Natural killer cell (primary cell): ENCODE measurements around the gene ACBD4. TPM values are rescaled to one million over a fixed set of nuclear protein-coding genes. Genes with fewer than 3 reads are reported as not detected.

Source experiments
- ATAC-seq, 3 donors: fragments of 150-1000 bp in 2 of 3; fragments of 200-7000 bp in 1 of 3; cut with Tn5 transposase; 1 replicate in 1 of 3; 2 replicates in 2 of 3; pipeline ENCODE4 v1.10.0; 2021; ENCODE audit warnings: mild to moderate bottlenecking in 2 of 3, moderate library complexity in 2 of 3
- DNase-seq, 2 donors: peaks; one replicate each; pipeline versions ENCODE4 v3.0.0 to v3.0.0-alpha.2; 2013 to 2021; ENCODE audit warnings: mixed read lengths in 1 of 2
- H3K27ac ChIP-seq: one replicate; pipeline ENCODE4 v1.5.1; 2013; ENCODE audit warnings: mild to moderate bottlenecking, low read length
- H3K27me3 ChIP-seq: one replicate; pipeline ENCODE4 v1.6.1; 2013; ENCODE audit warnings: low read length; ENCODE audit not compliant: control insufficient read depth, insufficient read depth
- H3K36me3 ChIP-seq: one replicate; pipeline ENCODE4 v1.6.1; 2013; ENCODE audit warnings: low read length; ENCODE audit not compliant: control insufficient read depth, insufficient read depth
- H3K4me1 ChIP-seq: one replicate; pipeline ENCODE4 v1.6.1; 2013; ENCODE audit warnings: low read length; ENCODE audit not compliant: control insufficient read depth, insufficient read depth
- H3K4me3 ChIP-seq: one replicate; pipeline ENCODE4 v1.5.1; 2013; ENCODE audit warnings: low read length
- H3K9me3 ChIP-seq: one replicate; pipeline ENCODE4 v1.6.1; 2013; ENCODE audit warnings: low read length; ENCODE audit not compliant: control insufficient read depth, insufficient read depth
- H3K27ac Mint-ChIP-seq, 2 donors: one replicate each; pipeline ENCODE4 v1.8.0; 2022; ENCODE audit warnings: mild to moderate bottlenecking in 2 of 2, mixed read lengths in 2 of 2, moderate library complexity in 1 of 2
- H3K27me3 Mint-ChIP-seq, 2 donors: one replicate each; pipeline ENCODE4 v1.8.0; 2022; ENCODE audit warnings: low read depth in 2 of 2, mixed read lengths in 2 of 2
- H3K36me3 Mint-ChIP-seq: one replicate; pipeline ENCODE4 v1.8.0; 2022; ENCODE audit warnings: mixed read lengths
- H3K4me1 Mint-ChIP-seq, 2 donors: one replicate each; pipeline ENCODE4 v1.8.0; 2022; ENCODE audit warnings: mixed read lengths in 2 of 2
- H3K4me3 Mint-ChIP-seq: one replicate; pipeline ENCODE4 v1.8.0; 2022; ENCODE audit warnings: mild to moderate bottlenecking, moderate library complexity, mixed read lengths
- H3K9me3 Mint-ChIP-seq, 2 donors: one replicate each; pipeline ENCODE4 v1.8.0; 2022; ENCODE audit warnings: mixed read lengths in 2 of 2
- WGBS: methylation state at CpG from one replicate; pipeline ENCODE4 v1.1.7; 2013; ENCODE audit warnings: missing lambda C conversion rate; ENCODE audit not compliant: insufficient coverage; 5-methylcytosine and 5-hydroxymethylcytosine counted together
- intact Hi-C: fragments of 100-400 bp; cut with micrococcal nuclease; formaldehyde crosslinking; loops from one replicate; pipeline ENCODE4 v1.14.2; 2022
- total RNA-seq, 4 donors: library from RNA; stranded (reverse); fragments of 120-200 nt in 1 of 4; gene quantifications; one replicate each; pipeline versions ENCODE4 v1.2.3 to v1.2.4, GENCODE V29; 2013 to 2022
- TF ChIP-seq, protein P1 (sequence below): fragments of 200-600 bp; IDR thresholded peaks from one replicate; pipeline ENCODE4 v1.8.0; 2022; ENCODE audit warnings: antibody characterized with exemption

ACBD4 gene
- total RNA-seq, 3 donors from 2014 or later (not counting 1 experiment from before 2014, with no cell fraction given): 12.0 to 15.9 (median 14.2) TPM

- Histone ChIP-seq H3K27ac (no peak overlapping the region), H3K4me3 (no peak overlapping the region), H3K9me3 (no peaks in the 10 kb centered on the region), H3K4me1 (peaks cover 28% of the 10 kb centered on the region), H3K36me3 (no peaks in the 10 kb centered on the region), H3K27me3 (no peaks in the 10 kb centered on the region)
- intact Hi-C loops: no loop called here
- ATAC-seq (no peak), DNase-seq (no peak)
- no peaks in the 10 kb centered on the region for H3K36me3 Mint-ChIP-seq
- H3K4me3 Mint-ChIP-seq: no peak overlapping the region
- H3K9me3 Mint-ChIP-seq: no peaks in the 10 kb centered on the region
- H3K4me1 Mint-ChIP-seq: peaks cover 18 to 25% of the 10 kb centered on the region in 2 donors
- 94% methylated on average over 11 of the region's 11 CpGs for WGBS
- no peaks in the 10 kb centered on the region for H3K27me3 Mint-ChIP-seq
- TF ChIP-seq, protein P1, sequence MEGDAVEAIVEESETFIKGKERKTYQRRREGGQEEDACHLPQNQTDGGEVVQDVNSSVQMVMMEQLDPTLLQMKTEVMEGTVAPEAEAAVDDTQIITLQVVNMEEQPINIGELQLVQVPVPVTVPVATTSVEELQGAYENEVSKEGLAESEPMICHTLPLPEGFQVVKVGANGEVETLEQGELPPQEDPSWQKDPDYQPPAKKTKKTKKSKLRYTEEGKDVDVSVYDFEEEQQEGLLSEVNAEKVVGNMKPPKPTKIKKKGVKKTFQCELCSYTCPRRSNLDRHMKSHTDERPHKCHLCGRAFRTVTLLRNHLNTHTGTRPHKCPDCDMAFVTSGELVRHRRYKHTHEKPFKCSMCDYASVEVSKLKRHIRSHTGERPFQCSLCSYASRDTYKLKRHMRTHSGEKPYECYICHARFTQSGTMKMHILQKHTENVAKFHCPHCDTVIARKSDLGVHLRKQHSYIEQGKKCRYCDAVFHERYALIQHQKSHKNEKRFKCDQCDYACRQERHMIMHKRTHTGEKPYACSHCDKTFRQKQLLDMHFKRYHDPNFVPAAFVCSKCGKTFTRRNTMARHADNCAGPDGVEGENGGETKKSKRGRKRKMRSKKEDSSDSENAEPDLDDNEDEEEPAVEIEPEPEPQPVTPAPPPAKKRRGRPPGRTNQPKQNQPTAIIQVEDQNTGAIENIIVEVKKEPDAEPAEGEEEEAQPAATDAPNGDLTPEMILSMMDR: no peak
- H3K27ac Mint-ChIP-seq: no peak overlapping the region
Observed at GRCh38 chr17:45137561-45138305, 2.2 kb downstream of the ACBD4 start.

- H3K4me3 Mint-ChIP-seq: no peak overlapping the region
- Histone ChIP-seq H3K36me3 (no peaks in the 10 kb centered on the region), H3K4me1 (peaks cover 30% of the 10 kb centered on the region), H3K9me3 (no peaks in the 10 kb centered on the region), H3K27me3 (no peaks in the 10 kb centered on the region), H3K27ac (no peak overlapping the region), H3K4me3 (no peak overlapping the region)
- TF ChIP-seq, protein P1: no peak
- H3K9me3 Mint-ChIP-seq: no peaks in the 10 kb centered on the region
- peaks cover 18 to 33% of the 10 kb centered on the region in 2 donors for H3K4me1 Mint-ChIP-seq
- H3K27ac Mint-ChIP-seq: no peak overlapping the region
- DNase-seq (no peak), ATAC-seq (no peak)
- no peaks in the 10 kb centered on the region for H3K36me3 Mint-ChIP-seq
- no peaks in the 10 kb centered on the region for H3K27me3 Mint-ChIP-seq
- WGBS: 93% methylated on average over 13 of the region's 14 CpGs
- intact Hi-C loops: no loop called here
Observed at GRCh38 chr17:45138911-45139532, 3.5 kb downstream of the ACBD4 start.

- Histone ChIP-seq H3K9me3 (no peaks in the 10 kb centered on the region), H3K27me3 (no peaks in the 10 kb centered on the region), H3K27ac (no peak overlapping the region), H3K36me3 (no peaks in the 10 kb centered on the region), H3K4me1 (peaks cover 33% of the 10 kb centered on the region), H3K4me3 (no peak overlapping the region)
- 92% methylated on average over 4 of the region's 4 CpGs for WGBS
- H3K4me1 Mint-ChIP-seq: peaks cover 18 to 34% of the 10 kb centered on the region in 2 donors
- no peak overlapping the region for H3K4me3 Mint-ChIP-seq
- ATAC-seq: no peak
- H3K9me3 Mint-ChIP-seq: no peaks in the 10 kb centered on the region
- H3K27me3 Mint-ChIP-seq: no peaks in the 10 kb centered on the region
- no peak for DNase-seq
- no peak overlapping the region for H3K27ac Mint-ChIP-seq
- TF ChIP-seq, protein P1: no peak
- no peaks in the 10 kb centered on the region for H3K36me3 Mint-ChIP-seq
- intact Hi-C loops: no loop called here
Observed at GRCh38 chr17:45139533-45139920, 4.0 kb downstream of the ACBD4 start.
